Muscle of back (tissue), 11 donors: ENCODE measurements around the gene VSTM2B. TPM values are rescaled to one million over a fixed set of nuclear protein-coding genes. Genes with fewer than 3 reads are reported as not detected.
"Not testable (repeated sequence)": the region's sequence is repeated elsewhere in the genome, so short reads cannot be mapped to it uniquely, and the experiment has no call there.

ENCODE experiments used
- DNase-seq, 3 donors: peaks; one replicate each; pipeline versions ENCODE4 v3.0.0 to v3.0.0-alpha.2; 2013
- polyA plus RNA-seq, 10 donors: library from polyadenylated mRNA; unstranded; fragments of 120-200 nt; gene quantifications; one replicate each; pipeline ENCODE4 v1.2.1, GENCODE V29; 2013; ENCODE audit not compliant: insufficient read length in 10 of 10

VSTM2B gene
- polyA plus RNA-seq, 10 donors = 0.14 to 0.52 (median 0.42) TPM; not detected in 5

DNA sequence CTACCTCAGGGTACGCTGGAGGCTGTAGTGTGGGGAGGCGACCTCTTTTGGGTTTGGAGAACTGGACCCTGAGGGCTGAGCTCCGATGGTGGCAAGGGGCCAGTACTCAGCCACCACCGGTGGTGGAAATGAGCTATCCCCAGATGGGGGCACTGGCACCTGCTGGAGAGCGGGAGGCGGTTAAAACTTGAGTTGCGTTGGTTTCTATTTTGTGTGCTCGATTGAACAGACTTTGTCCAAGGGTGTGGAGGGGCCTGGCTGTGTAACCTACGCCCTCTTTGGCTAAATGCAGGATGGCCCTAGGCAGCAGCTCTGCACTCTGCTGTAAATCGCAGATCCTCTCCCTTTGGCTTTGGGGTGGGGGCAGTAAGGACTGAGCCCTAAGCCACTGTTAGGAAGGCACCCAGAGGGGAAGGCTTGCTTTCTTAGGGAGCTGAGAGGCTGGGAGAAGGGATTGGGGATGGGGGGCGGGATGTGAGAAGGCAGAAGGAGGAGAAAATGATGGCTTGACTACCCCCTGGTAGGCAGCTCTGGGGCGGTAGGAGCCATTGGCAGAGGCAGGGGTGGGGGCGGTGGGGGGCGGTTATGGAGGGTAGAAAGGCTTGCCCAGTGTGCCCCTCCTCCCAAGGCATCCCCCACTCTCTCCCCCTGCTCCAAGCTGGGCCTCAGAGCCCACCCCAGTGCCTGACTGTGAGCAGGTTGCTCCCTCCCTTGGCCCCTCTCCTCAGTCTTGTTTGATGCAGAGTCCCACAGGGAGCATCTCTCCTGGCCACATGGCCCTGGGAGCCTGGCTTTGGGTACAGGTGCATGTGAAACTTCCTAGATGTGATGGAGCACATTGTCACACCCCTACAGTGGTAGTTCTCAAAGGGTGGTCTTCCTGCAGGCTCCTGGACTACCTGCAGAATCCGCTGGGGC lies 5.0 kb downstream of the VSTM2B start:
- no peak for DNase-seq

DNA sequence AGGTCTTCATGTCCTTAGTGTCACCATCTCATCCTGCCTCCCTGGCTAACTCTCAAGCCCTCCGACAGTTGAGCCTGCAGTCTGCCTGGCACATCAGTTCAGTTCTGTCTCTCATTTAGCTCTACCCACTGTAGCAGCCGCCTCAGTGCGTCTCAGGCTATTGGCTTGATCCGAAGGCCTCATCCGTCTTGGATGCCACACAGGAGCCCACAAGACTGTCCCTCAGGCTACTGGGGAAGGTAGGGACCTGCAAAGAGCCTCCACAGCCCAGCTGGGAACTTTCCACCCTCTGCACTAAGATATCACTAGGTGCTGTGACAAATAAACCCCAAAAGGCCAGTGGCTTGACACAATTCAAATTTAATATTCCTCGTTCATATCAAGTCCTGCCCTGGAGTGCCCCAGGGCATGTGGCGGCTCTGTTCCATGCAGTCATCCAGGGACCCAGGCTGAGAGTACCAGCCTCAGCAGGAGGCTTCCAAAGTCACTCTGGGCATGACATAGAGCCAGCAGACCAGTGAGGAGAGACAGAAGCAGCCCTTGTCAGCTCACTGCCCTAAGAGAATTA lies 5.7 kb downstream of the VSTM2B start:
- DNase-seq = no peak

- no peak for DNase-seq
Observed at GRCh38 chr19:29532097-29532496, 6.3 kb downstream of the VSTM2B start.

GRCh38 chr19:29532956-29533355 lies 7.2 kb downstream of the VSTM2B start:
- no peak for DNase-seq

GRCh38 chr19:29533578-29534544 lies 8.1 kb downstream of the VSTM2B start:
- no peak for DNase-seq

GRCh38 chr19:29535214-29535831 lies 9.5 kb downstream of the VSTM2B start:
- DNase-seq = no peak

- no peak for DNase-seq
Observed at GRCh38 chr19:29535984-29536508, 10.3 kb downstream of the VSTM2B start.

- no peak for DNase-seq
Observed at GRCh38 chr19:29537181-29537580, 11.4 kb downstream of the VSTM2B start.

- DNase-seq = no peak
Observed at GRCh38 chr19:29537601-29538000, 11.8 kb downstream of the VSTM2B start.

DNA sequence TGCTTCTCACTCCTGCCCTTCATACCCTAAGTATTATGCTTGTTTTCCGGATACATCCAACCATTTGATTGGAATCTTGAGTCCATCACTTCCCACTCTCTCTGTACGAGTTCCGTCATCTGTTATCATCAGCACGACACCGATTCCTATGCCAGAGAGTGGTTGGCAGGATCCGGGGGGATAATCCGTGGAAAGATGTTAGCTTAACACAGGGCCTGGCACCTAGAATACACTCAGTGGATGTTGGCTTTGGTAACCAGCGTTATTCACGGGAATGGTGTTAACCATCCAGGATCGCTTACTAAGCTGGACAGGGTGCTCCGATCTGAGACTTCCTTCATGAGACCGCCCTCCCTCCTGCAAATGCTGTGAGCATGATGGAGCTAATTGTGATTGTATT lies 12.4 kb downstream of the VSTM2B start:
- no peak for DNase-seq

DNA sequence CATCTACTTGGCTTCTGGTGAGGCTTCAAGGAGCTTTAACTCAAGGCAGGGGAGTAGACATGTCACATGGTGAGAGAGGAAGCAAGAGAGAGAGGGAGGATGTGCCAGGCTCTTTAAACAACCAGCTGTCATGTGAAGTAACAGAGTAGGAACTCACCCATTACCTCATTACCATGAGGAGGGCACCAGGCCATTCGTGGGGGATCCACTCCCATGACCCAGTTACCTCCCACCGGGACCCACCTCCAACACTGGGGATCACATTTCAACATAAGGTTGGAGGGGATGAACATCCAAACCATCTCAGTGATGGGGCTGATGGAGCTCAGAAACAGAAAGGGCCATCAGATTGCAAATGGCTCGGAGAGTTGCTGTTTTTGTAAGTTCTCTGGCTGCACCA lies 12.9 kb downstream of the VSTM2B start:
- DNase-seq = no peak

- DNase-seq = no peak
Observed at GRCh38 chr19:29539131-29539530, 13.3 kb downstream of the VSTM2B start.

DNA sequence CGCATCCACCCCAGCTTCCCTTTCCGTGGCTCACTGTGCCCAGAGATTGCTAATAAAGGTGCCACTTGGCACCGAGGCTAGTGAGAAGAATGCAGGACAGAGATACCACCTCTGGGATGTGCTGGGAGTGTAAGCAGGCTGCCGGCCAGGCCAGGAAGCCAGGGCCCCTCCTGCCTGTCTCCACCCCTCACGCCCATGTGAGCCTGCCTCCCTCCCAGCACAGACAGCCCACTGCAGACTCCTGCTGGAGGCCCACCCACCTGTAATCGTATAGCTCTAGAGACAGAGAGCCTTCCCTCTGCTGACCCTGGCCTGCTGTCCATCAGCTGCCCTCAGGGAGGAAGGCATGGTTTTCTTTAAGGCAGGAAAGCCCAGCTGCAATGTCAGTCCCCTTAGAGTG lies 13.9 kb downstream of the VSTM2B start:
- DNase-seq = no peak

DNA sequence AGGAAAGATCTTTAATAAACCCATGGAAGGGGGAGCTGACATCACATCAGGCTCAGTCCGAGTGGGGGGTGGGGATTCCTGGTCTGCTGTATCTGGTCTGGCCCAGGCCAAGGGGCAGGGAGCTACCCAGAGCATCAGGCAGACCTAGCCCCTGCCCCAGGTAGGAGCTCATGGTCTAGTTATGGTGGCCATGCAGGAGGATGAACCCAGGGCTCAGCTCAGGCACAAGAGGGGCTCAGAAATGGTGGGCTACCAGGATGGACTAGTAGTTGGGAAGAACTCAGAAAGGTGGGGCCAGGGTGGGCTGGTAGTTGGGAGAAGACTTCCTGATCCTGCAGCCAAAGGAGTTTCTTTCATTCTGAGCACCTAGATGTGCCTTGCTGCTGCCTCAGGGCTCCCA lies 14.3 kb downstream of the VSTM2B start:
- no peak for DNase-seq

DNA sequence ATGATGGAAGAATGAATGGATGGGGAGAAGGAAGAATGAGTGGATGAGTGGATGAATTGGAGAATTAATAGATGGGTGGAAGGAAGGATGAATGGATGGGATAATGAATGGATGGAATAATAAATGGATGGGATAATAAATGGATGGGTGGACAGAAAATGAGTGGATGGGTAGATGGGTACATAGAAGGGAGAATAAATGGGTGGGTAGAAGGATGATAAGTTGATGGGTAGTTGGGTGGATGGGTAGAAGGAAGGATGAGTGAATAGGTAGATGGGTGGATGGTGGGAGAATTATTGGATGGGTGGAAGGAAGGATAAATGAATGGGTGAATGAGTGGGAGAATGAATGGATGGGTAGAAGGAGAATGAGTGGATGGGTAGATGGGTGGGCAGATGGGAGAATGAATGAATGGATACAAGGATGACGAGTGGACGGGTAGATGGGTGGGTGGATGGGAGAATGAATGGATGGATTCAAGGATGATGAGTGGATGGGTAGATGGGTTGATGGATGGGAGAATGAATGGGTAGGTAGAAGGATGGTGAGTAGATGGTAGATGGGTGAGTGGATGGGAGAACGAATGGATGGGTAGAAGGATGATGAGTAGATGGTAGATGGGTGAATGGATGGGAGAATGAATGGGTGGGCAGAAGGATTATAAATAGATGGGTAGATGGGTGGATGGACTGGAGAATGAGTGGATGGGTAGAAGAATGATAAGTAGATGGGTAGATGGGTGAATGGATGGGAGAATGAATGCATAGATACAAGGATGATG lies 15.9 kb downstream of the VSTM2B start:
- no peak for DNase-seq

DNA sequence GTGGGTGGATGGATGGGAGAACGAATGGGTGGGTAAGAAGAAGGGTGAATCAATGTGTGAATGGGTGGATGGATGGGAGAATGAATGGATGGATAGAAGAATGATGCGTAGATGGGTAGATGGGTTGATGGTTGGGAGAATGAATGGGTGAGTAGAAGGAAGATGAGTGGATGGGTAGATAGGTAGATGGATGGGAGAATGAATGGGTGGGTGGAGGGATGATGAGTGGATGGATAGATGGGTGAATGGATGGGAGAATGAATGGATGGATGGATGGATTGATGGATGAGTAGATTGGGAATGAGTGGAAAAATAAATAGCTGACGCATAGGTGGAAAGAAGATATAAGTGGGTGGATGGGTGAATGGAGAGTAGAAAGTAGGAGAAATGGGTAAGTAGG lies 16.5 kb downstream of the VSTM2B start:
- DNase-seq = no peak

DNA sequence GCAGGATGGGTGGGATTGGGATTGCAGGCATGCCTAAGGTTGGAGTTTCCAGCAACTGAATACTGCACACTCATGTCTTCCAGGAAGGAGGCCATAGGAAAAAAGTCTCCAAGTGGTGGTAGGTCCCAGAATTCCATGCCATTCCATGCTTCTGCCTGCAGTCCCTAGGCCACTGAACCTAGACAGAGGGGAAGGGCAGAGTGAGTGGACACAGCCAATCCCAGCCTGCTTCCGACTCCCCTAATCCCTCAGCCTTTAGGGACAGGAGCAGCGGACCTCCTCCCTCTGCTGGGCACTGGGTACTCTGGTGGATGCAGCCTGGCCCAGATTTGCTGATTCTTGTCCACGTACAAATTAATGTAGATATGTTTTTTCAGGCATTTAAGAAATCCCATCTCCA lies 17.0 kb downstream of the VSTM2B start:
- DNase-seq = no peak

GRCh38 chr19:29543381-29543780 lies 17.6 kb downstream of the VSTM2B start:
- DNase-seq = no peak

- no peak for DNase-seq
Observed at GRCh38 chr19:29544656-29545360, 19.0 kb downstream of the VSTM2B start.

- not testable (repeated sequence) for DNase-seq
Observed at GRCh38 chr19:29545447-29545846, 19.7 kb downstream of the VSTM2B start.
